GM12891 (cell line): ENCODE results near the gene KIF11.
"Not testable (repeated sequence)": the region's sequence is repeated elsewhere in the genome, so short reads cannot be mapped to it uniquely, and the experiment has no call there.

Experiments
- POLR2A ChIP-seq: IDR thresholded peaks from 2 replicates; pipeline ENCODE4 v1.6.1; 2011; ENCODE audit warnings: low read depth, low read length, control low read depth
- POLR2AphosphoS5 ChIP-seq: IDR thresholded peaks from 2 replicates; pipeline ENCODE4 v1.6.1; 2011; ENCODE audit warnings: low read depth, low read length, control low read depth
- SPI1 ChIP-seq: IDR thresholded peaks from 2 replicates; pipeline ENCODE4 v1.6.1; 2011; ENCODE audit warnings: low read depth, low read length, control low read depth
- TAF1 ChIP-seq: IDR thresholded peaks from 2 replicates; pipeline ENCODE4 v1.6.1; 2011; ENCODE audit warnings: low read depth, low read length, control low read depth

- not testable (repeated sequence) for TF ChIP-seq POLR2AphosphoS5, POLR2A, SPI1, TAF1
Observed at GRCh38 chr10:92650864-92651263, 57.9 kb downstream of the KIF11 start.
